ENCODE data around the gene RGL1. TPM values are rescaled to one million over a fixed set of nuclear protein-coding genes. Genes with fewer than 3 reads are reported as not detected.

Gene RGL1
- total RNA-seq, 1 experiment from 2014 or later: 1.3 TPM

DNA sequence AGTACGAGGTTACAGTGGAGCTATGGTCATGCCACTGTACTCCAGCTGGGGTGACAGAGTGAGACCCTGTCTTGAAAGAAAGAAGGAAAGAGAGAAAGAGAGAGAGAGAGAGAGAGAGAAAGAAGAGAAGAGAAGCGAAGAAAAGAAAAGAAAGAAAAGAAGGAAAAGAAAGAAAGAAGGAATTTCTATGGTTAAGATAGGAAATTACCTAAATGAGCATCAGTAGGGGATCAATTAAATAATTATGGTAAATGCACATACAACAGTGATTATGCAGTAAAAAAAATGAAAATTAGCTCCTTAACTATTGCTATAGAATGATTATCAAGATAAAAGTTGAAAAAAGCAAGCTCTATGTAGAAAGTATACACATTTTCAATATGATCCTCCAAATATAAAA is 172.8 kb downstream of the RGL1 start:
- ATAC-seq (no peak), DNase-seq (ENCODE audit: low read depth, low spot score) (no peak)
- H3K36me3 ChIP-seq (ENCODE audit: control insufficient read depth in 1 of 2, insufficient read depth in 2 of 2, low read length in 2 of 2): no peaks in the 10 kb centered on the region
- no peaks in the 10 kb centered on the region for H3K9me3 ChIP-seq (ENCODE audit: control insufficient read depth in 1 of 2, insufficient read depth in 1 of 2, low read depth in 1 of 2, low read length in 2 of 2)
- CTCF ChIA-PET: no interaction called here
- no peaks in the 10 kb centered on the region for H3K27me3 ChIP-seq (ENCODE audit: insufficient read depth, low read length)
- intact Hi-C loops (cut with micrococcal nuclease): no loop called here
- RAD21 ChIA-PET (ENCODE audit: low non-redundant PET in 1 of 2, low total read pairs in 2 of 2, uncharacterized antibody in 2 of 2, unreplicated experiment in 2 of 2): interaction anchor here in 1 of 2 experiments (0.6 kb wide), 1 partner anchor 1139 kb away, joined by 3 read pairs; no protein-coding TSS in a partner anchor
- no peaks in the 10 kb centered on the region for H3K9me2 ChIP-seq (ENCODE audit: insufficient read depth)
- H3K9ac ChIP-seq (ENCODE audit: low read length): no peak overlapping the region
- H2AFZ ChIP-seq (ENCODE audit: low read depth, low read length, poor library complexity, severe bottlenecking): no peak overlapping the region
- no peak for TF ChIP-seq RAD21 (IDR thresholded peaks at IDR 0.05; ENCODE audit: low read depth)
- no peak for TF ChIP-seq SP1 (IDR thresholded peaks at IDR 0.05; ENCODE audit: low read depth)
- TF ChIP-seq, protein P1, sequence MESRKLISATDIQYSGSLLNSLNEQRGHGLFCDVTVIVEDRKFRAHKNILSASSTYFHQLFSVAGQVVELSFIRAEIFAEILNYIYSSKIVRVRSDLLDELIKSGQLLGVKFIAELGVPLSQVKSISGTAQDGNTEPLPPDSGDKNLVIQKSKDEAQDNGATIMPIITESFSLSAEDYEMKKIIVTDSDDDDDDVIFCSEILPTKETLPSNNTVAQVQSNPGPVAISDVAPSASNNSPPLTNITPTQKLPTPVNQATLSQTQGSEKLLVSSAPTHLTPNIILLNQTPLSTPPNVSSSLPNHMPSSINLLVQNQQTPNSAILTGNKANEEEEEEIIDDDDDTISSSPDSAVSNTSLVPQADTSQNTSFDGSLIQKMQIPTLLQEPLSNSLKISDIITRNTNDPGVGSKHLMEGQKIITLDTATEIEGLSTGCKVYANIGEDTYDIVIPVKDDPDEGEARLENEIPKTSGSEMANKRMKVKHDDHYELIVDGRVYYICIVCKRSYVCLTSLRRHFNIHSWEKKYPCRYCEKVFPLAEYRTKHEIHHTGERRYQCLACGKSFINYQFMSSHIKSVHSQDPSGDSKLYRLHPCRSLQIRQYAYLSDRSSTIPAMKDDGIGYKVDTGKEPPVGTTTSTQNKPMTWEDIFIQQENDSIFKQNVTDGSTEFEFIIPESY (IDR thresholded peaks at IDR 0.05; ENCODE audit: extremely low read depth, insufficient replicate concordance, low read length): no peak
- TF ChIP-seq SIN3A (IDR thresholded peaks at IDR 0.05; ENCODE audit: low read depth): no peak
- no peak for TF ChIP-seq ELF1 (IDR thresholded peaks at IDR 0.05; ENCODE audit: borderline replicate concordance, low read depth)
- no peak for TF ChIP-seq SRF (IDR thresholded peaks at IDR 0.05; ENCODE audit: low read depth)
- no peak for TF ChIP-seq POLR2A (IDR thresholded peaks at IDR 0.05; ENCODE audit: borderline replicate concordance, extremely low read depth, insufficient read depth, insufficient read length)
- TF ChIP-seq REST (IDR thresholded peaks at IDR 0.05; ENCODE audit: low read depth): no peak
- TF ChIP-seq JUND (IDR thresholded peaks at IDR 0.05): no peak
- TF ChIP-seq, protein P2, sequence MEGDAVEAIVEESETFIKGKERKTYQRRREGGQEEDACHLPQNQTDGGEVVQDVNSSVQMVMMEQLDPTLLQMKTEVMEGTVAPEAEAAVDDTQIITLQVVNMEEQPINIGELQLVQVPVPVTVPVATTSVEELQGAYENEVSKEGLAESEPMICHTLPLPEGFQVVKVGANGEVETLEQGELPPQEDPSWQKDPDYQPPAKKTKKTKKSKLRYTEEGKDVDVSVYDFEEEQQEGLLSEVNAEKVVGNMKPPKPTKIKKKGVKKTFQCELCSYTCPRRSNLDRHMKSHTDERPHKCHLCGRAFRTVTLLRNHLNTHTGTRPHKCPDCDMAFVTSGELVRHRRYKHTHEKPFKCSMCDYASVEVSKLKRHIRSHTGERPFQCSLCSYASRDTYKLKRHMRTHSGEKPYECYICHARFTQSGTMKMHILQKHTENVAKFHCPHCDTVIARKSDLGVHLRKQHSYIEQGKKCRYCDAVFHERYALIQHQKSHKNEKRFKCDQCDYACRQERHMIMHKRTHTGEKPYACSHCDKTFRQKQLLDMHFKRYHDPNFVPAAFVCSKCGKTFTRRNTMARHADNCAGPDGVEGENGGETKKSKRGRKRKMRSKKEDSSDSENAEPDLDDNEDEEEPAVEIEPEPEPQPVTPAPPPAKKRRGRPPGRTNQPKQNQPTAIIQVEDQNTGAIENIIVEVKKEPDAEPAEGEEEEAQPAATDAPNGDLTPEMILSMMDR (IDR thresholded peaks at IDR 0.05 in 2 of 3, conservative IDR thresholded peaks at IDR 0.05 in 1 of 3; ENCODE audit: borderline replicate concordance in 1 of 3, insufficient read depth in 1 of 3, low read depth in 2 of 3, low read length in 2 of 3): no peak
- TF ChIP-seq ZNF274 (IDR thresholded peaks at IDR 0.05; ENCODE audit: low read depth, low read length): no peak
- TF ChIP-seq CEBPB (IDR thresholded peaks at IDR 0.05; ENCODE audit: low read depth): no peak
- TF ChIP-seq EZH2phosphoT487 (IDR thresholded peaks at IDR 0.05; ENCODE audit: borderline replicate concordance): no peak
- TF ChIP-seq TCF7L2 (IDR thresholded peaks at IDR 0.05; ENCODE audit: borderline replicate concordance, extremely low read depth, insufficient read depth, insufficient read length): no peak
- POLR2A ChIA-PET: no interaction called here
- H3K4me3 ChIP-seq (replicated peaks in 1 of 2; ENCODE audit: low read depth in 1 of 2, low read length in 2 of 2): no peak overlapping the region
- no TSS peak for BruUV-seq (replicated peaks)
- no peaks in the 10 kb centered on the region for H3K79me2 ChIP-seq (ENCODE audit: insufficient read depth, low read length)
- H3K4me2 ChIP-seq (ENCODE audit: low read length): no peak overlapping the region
- no peaks in the 10 kb centered on the region for H3K4me1 ChIP-seq (ENCODE audit: control insufficient read depth in 1 of 2, insufficient read depth in 2 of 2, low read length in 2 of 2)
- H4K20me1 ChIP-seq (ENCODE audit: insufficient read depth): no peaks in the 10 kb centered on the region
- H3K27ac ChIP-seq (ENCODE audit: low read depth, low read length): no peak overlapping the region
